H7 (cell line): ENCODE data around the gene CCDC91. TPM values are rescaled to one million over a fixed set of nuclear protein-coding genes. Genes with fewer than 3 reads are reported as not detected.

ENCODE experiments used
- DNase-seq: peaks from one replicate; pipeline ENCODE4 v3.0.0; 2012
- H3K27me3 ChIP-seq: 2 replicates; pipeline ENCODE4 v1.6.0; 2011; ENCODE audit warnings: mild to moderate bottlenecking, low read length; ENCODE audit not compliant: control insufficient read depth, insufficient read depth
- H3K36me3 ChIP-seq: replicated peaks from 2 replicates; pipeline ENCODE4 v1.5.1; 2011; ENCODE audit warnings: low read length; ENCODE audit not compliant: control insufficient read depth, insufficient read depth
- H3K4me3 ChIP-seq: 2 replicates; pipeline ENCODE4 v1.5.1; 2011; ENCODE audit warnings: low read depth, mild to moderate bottlenecking, control low read depth, low read length, moderate library complexity; ENCODE audit not compliant: insufficient read depth
- total RNA-seq: library from RNA; depleted of rRNA; stranded (reverse); fragments of >200 nt; shearing (Covaris generic); gene quantifications from 2 replicates; pipeline ENCODE4 v1.2.3, GENCODE V29; 2014

CCDC91 gene
- total RNA-seq, 1 experiment from 2014 or later: 11.5 TPM

DNA sequence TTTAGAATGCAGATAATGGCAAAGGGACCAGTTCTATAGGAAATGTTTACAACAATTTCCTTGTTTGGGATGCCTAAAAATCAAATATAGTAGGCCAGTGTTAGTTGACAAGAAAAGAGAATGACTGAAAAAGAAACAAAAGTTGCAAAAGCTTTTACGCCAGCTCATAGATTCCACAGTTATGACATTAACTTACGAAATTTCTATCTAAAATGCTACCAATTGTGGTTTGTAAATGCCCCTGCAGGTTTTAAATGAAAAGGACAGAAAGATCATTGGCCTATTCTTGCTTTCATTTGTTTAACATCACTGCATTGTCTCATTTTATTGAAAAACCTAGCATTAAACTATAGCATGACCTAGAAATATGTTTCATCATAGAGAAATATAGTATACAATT is 345.8 kb downstream of the CCDC91 start:
- no peak for DNase-seq
- Histone ChIP-seq H3K4me3 (no peak overlapping the region), H3K36me3 (no peaks in the 10 kb centered on the region), H3K27me3 (no peaks in the 10 kb centered on the region)

DNA sequence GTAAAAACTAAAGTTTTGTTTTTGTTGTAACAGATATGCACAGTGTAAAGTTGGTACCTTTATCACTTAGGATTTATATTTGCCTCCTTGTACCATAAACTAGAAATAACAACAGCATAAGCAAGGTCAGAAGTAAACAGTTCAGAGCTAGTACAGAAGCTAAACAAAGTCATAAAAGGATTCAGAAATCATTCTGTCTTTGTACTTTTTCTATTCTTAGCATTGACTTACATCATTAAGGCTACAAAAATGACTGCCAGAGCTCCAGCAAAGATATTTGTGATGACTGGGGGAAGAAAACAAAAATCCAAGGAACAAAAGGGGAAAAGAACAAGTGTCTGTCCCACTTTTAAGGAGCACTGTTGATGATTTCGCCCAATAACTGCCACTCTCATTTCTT is 347.2 kb downstream of the CCDC91 start:
- no peak for DNase-seq
- H3K36me3 ChIP-seq: no peaks in the 10 kb centered on the region
- H3K4me3 ChIP-seq: no peak overlapping the region
- no peaks in the 10 kb centered on the region for H3K27me3 ChIP-seq

DNA sequence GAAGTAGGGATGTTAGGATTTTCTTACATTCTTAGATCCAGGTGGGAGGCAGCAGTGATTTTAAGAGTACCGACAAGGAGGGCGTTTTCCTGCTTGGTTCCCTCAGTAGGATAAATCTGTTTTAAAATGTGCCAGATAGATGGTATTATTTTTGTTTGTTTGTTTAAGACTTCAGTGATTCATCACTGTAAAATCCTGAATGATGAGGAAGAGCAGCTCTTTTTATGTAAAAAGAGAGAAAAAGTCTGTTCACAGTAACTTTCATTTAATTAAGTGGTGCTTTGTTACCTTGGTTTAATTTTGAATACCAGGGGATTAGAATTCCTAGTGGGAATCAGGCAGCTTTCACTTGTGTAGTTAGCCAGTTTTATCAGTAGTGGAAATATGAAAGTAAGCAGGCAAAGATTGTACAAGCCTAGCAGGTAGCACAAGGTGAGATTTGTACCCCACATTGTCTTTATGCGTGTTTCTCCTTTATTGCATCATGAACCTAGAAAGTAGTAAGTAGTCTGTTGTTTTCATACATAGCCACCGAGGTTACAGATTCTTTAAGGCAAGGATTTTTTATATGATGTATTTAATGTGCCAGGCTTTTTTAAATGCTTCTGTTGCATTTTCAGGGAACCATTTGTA is 349.6 kb downstream of the CCDC91 start:
- no peaks in the 10 kb centered on the region for H3K27me3 ChIP-seq
- H3K4me3 ChIP-seq: no peak overlapping the region
- H3K36me3 ChIP-seq: no peaks in the 10 kb centered on the region
- no peak for DNase-seq

DNA sequence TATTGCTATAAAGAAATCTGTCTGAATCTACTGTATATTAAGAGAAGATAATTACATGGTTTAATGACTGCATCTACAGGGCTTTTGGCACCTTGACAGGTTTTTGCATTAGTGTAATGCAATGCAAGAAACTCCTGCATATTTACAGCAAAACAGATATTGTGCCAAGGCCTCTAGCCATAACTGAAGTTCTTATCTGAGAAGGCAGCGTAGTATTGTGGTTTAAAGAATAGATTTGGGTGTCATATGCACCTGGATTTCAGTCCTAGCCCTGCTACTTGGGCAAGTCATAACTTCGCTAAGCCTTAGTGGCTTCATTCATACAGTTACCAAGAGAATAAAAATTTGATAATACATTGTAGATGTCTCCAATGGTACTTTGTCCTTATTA is 350.1 kb downstream of the CCDC91 start:
- Histone ChIP-seq H3K36me3 (no peaks in the 10 kb centered on the region), H3K27me3 (no peaks in the 10 kb centered on the region)
- DNase-seq: no peak

DNA sequence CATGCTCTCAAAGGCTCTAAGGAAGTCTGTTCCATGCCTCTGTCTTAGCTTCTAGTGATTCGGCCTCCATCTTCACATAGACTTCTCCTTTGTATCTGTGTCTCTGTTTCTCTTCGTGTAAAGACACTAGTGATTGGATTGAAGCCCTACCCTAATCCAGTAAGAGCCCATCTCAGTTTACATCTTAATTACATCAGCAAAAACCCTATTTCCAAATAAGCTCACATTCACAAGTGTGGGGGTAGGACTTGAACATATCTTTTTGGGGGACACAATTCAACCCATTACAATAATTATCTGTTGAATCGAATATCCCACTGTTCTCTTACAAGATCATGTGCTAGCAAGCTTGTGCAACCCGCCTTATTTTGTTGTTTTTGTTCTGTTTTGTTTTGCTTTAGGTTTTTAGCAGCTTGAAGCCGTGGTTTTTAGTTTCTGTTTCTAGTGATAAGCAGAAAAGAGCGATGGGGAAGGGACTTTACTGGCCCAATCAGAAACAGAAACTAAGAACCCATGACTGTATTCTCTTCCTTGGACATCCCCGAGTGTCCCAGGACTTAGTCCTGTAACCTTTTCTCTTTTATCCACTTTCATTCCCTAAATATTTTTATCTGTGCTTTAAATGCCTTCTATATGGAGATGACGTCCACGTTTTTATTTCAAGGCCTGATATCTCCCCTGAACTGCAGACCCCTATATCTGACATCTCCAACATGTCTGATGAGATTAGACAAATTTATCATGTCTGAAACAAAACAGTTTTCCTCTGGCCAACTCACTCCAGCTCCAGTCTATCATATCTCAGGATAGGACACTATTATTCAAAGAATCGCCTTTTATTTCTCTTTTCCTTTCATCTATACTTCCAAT is 353.0 kb downstream of the CCDC91 start:
- DNase-seq: no peak
- Histone ChIP-seq H3K4me3 (no peak overlapping the region), H3K36me3 (no peaks in the 10 kb centered on the region), H3K27me3 (no peaks in the 10 kb centered on the region)

More for the DNA sequence above, 350.1 kb downstream of the CCDC91 start:
- no peak overlapping the region for H3K4me3 ChIP-seq

DNA sequence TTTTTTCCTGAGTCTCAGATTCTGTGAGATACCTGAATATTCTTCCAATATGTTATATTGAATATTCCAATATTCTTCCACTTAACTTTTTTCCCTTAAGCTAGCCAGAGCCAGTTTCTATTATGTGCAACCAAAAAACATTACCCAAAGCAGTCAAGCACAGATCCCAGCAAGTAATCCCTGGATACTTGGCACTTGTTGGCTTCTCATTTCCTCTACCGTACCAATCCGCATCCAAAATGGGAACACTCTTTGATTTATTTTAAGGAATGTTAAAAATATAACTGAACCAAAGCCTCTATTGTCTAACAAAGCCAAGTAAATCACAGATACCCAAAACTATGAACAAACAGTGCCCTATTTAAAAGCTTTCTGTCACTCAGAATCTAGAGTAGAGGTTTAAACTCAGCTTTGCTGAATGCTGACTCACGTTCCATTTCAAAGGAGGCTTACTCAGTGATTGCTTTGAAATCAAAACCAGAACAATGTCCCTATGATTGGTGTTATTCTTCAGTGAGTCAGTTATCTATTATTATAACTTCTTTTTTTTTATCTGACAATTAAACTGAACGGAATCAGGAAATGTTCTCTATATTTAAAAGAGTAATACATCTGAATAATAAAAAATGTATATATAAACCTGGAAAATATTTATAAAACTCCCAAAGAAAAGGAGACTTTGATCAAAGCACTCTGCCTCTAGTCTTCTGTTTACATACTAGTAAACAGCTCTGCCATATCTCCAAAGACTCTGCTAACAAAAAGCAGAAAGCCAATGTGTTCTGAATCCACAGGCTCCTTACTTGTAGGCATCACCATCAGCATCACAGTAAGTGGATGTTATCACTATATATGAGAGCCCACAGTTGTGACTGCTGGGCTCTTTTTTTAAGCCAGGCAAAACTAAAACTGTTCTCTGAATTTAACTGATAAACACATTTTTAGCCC is 360.8 kb downstream of the CCDC91 start:
- no peaks in the 10 kb centered on the region for H3K36me3 ChIP-seq
- H3K27me3 ChIP-seq: no peaks in the 10 kb centered on the region
- no peak overlapping the region for H3K4me3 ChIP-seq
- no peak for DNase-seq

DNA sequence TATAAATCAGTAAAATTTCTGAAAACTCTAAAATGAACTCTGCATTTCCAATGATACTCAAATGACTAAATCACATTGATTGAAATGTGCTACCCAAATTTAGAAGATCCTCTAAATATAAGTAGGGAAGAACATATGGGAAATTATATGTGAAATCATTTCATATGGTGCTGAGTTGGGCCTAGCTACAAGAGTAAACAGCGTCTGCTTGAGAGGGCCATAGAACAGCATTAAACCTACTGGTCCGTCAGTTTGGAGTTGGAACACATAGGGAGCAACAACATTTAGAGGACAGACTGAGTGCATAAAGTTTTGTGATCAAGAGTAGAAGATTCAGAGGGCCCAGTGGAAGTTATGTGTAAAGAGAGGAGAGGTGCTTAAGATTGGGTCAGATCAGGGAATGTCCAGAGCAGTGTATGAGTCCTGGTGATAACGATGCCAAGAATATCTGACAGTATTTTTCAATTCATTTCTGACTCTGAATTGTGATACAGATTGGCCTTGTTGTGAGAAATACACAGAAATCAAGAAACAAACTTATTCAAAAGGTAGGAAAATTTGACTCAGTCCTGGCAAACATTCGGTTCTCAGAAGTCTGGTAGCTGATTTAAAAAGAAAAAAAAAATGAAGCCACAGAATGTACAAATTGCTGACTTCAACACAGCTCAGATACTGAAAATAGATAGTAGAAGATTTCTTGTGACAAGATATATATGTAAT is 362.2 kb downstream of the CCDC91 start:
- DNase-seq: no peak
- Histone ChIP-seq H3K36me3 (no peaks in the 10 kb centered on the region), H3K27me3 (no peaks in the 10 kb centered on the region), H3K4me3 (no peak overlapping the region)

DNA sequence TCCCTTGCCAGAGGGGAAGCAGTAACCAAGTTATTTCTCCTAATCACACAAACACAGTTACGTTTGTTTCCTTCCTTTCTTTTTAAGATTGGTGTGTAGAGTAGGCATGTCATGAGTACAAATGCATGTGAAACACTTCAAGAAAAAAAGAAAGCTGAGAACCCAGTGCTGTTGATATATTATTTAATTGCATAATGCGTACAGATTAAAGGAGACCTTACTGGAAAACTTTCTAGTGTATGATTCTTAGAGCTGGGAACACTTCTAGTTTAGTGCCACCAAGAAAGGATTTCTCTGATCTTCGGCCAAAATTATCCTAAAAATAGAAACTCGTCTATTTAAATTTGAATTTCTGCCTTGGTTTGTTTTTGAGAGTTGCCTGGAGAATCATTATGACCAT is 365.5 kb downstream of the CCDC91 start:
- Histone ChIP-seq H3K27me3 (no peaks in the 10 kb centered on the region), H3K4me3 (no peak overlapping the region), H3K36me3 (no peaks in the 10 kb centered on the region)
- no peak for DNase-seq

DNA sequence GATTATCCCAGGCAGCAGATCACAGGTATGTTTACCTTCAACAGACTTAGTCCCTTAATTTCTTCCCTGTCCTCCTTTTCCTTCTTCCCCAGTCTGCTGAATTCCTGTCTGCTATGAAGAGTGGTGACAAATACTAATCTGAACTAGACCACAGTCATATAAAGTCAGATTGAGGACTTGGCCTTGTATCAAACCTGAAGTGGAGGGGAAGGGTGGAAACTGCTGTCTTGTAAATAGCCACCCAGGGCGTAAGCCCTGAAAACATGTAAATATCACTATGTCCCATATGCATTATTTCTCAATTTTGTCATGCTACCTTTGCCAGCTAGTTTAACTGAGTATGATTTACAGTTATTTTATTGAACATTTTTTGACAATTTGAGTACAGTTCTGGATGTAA is 368.0 kb downstream of the CCDC91 start:
- no peak overlapping the region for H3K4me3 ChIP-seq
- H3K27me3 ChIP-seq: no peaks in the 10 kb centered on the region
- DNase-seq: no peak
- H3K36me3 ChIP-seq: no peaks in the 10 kb centered on the region

DNA sequence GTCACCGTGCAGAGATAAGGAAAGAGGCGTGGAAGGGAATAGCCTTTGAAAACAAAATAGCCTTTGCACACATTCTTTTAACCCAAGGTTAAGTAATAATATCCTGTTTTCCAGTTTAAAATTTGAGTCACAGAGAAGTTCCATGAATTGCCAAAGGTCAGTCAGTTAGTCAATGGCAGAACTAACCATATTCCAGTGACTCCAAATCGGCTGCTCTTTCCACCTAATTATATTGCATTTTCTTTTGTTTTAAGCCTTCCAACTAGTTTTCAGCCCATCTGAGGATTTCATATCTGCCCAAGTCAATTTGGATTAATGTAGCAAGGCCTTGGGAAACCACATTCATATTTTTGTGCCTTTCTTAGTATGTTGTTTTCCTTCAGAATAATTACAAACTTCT is 373.0 kb downstream of the CCDC91 start:
- no peaks in the 10 kb centered on the region for H3K36me3 ChIP-seq
- no peak for DNase-seq
- H3K4me3 ChIP-seq: no peak overlapping the region
- no peaks in the 10 kb centered on the region for H3K27me3 ChIP-seq

DNA sequence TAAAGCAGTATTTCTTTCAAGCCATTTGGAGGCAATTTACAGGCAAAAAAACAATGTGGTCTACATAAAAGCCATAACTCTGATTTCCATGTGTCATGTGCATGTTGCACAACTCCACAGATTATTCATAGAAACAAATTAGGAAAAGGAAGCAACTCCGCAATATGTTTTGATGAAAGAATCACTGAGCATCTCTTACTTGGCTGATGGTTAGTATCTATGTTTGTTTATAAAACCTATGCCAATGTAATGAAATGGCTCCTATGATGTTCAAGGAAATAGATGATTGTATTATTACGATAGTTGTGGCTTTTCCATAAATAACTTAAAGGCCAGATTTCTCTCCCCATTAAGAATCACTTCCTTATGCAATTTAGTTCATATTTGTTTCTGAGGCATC is 373.7 kb downstream of the CCDC91 start:
- DNase-seq: no peak
- no peaks in the 10 kb centered on the region for H3K27me3 ChIP-seq

DNA sequence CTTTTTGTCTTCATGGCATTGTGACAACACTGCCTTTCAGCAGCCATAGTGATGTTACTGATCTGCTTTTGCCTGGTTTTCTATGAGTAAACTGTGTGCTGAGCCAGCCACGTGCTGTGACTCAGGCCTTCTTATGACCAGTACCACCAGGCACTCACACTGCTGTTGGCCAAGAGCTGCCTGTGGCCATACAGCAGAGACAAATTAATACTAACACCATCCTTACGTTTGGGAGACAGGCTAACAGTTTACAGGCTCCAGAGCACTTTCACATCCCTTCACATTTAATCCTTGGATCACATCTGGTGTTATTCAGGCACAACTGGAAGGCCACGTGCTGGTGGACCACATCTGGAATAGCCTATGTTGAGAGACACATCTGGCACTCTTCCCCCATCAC is 377.9 kb downstream of the CCDC91 start:
- no peak for DNase-seq
- Histone ChIP-seq H3K4me3 (no peak overlapping the region), H3K27me3 (no peaks in the 10 kb centered on the region), H3K36me3 (no peaks in the 10 kb centered on the region)

More for the DNA sequence above, 373.7 kb downstream of the CCDC91 start:
- H3K36me3 ChIP-seq: no peaks in the 10 kb centered on the region
- H3K4me3 ChIP-seq: no peak overlapping the region

DNA sequence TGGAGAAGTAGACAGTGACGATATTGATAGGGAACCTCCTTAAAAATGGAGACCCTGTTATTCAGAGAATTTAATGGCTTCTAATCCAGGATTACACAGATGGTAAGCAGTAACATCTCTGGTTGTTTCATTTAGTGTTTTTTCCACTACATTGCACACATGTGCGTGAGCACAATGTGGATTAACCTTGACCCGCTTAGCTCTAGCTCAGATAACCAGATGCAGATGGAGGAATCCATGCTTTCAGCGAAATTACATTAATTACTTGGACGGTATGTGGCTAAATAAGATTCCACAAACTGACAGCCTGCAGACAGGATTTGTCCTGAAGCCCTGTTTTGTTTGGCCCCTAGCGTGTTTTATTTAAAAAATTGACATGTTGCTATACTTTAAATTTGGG is 378.4 kb downstream of the CCDC91 start:
- Histone ChIP-seq H3K4me3 (no peak overlapping the region), H3K27me3 (no peaks in the 10 kb centered on the region), H3K36me3 (no peaks in the 10 kb centered on the region)
- DNase-seq: no peak
